Measurements from ENCODE around the gene TULP4.
"Not testable (repeated sequence)": the region's sequence is repeated elsewhere in the genome, so short reads cannot be mapped to it uniquely, and the experiment has no call there.

Gene TULP4

GRCh38 chr6:158438226-158438625, 126.0 kb downstream of the TULP4 start:
- peak in 2 of 42 donors; percentile 21 to 24 for DNase-seq
- intact Hi-C loops (cut with DNase I) = no loop called here

GRCh38 chr6:158439255-158439654, 127.0 kb downstream of the TULP4 start:
- DNase-seq = peak in 8 of 42 donors; percentile 17 to 62 (median 38)

DNA sequence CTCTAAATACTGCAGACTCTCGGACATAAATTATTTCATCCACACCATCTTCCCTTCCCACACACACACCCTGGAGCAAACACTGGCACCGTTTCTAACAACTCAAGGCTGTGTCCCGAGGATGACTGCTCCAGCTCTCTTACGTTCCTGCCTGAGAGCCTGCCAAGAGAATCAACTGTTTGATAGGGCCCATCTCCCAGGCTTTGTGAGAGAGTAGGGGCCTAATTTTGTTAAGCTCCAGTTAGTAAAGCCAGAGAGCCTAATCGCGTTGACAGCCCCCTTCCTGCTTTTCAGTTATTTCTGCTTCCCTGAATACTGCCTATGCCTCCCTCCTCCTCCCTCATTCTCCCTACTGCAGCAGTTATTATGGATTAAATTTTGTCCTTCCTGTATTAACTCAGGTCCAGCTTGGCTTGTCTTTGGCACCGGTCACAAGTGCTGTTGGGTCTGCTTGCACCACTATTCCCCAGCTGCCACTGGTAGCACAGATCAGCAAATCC, 129.5 kb downstream of the TULP4 start:
- peak in 6 of 42 donors; percentile 22 to 59 (median 30) for DNase-seq

More at GRCh38 chr6:158439255-158439654, 127.0 kb downstream of the TULP4 start:
- intact Hi-C loops (cut with DNase I) = no loop called here

DNA sequence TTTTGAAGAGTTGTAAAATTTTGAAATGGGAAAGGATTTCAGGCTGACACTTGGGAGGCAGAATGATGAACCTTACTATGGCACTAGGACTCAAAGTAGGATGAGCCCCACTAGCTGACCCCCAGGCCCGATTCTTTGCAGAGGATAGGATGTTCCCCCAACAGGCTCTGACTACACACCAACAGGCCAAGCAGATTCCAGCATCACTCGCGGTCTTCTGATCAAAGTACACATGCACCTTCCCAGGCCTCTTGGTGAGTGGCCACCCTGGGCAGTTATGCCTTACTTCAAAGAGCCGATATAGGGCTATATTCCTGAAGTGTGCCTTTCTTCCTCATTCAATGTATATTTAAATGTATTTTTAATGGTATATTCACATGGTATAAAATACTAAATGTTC, 130.0 kb downstream of the TULP4 start:
- intact Hi-C loops (cut with DNase I) = no loop called here
- DNase-seq = no peak

More for the DNA sequence above, 129.5 kb downstream of the TULP4 start:
- intact Hi-C loops (cut with DNase I) = no loop called here

DNA sequence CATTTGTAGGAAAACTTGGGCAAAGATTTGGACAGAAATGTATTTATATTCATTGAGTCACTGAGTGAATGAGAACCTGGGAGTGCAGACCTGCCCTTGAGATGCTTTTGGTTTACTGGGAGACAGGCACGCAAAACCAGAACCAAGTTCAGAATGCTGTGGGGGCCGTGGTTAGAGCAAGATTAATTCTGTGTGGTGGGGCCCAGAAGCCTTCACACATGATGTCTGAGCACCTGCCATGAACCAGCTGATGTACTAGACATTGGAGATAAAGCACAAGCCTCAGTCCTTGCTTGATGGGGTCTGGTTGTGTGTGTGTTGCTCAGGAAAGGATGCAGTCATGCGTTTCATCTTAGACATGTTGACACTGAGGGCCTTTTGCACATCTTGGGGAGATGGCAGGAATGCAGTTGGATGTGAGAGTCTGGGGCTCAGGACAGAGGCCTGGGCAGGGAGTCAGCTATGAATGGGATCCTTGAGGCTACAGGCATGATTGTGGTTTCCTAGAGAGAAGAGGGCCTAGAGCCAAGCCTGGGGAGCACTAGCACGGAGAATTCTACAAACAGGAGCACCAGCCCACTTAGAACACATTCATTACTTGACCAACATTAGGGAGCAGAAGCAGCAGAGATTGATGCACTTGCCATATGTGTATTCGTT, 133.3 kb downstream of the TULP4 start:
- DNase-seq = peak in 7 of 42 donors; percentile 13 to 51 (median 26)
- intact Hi-C loops (cut with DNase I) = no loop called here

- intact Hi-C loops (cut with DNase I) = no loop called here
- DNase-seq = peak in 1 of 42 donors; percentile 37
Measured at GRCh38 chr6:158448856-158449255, 136.6 kb downstream of the TULP4 start.

DNA sequence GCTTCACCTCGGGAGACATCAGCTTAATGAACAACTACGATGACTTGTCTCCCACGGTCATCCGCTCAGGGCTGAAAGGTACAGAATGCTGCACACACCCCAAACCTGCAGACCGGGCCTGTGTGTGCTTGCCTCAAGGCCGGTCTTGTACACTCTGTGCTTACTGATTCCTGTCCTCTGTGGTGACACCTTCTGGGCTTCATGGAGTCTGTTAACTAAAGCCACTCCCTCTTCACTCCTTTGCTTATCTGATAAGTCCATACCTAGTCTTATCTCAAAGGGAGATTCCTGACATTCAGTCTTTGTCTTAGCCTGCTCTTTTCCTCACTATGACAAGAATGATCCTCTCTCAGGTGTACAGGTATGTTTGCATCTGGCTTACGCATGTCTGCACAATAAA, 139.9 kb downstream of the TULP4 start:
- peak in 1 of 42 donors; percentile 39 for DNase-seq

GRCh38 chr6:158457131-158457530, 144.9 kb downstream of the TULP4 start:
- intact Hi-C loops (cut with DNase I) = no loop called here
- no peak for DNase-seq

More for the DNA sequence above, 139.9 kb downstream of the TULP4 start:
- intact Hi-C loops (cut with DNase I) = no loop called here

DNA sequence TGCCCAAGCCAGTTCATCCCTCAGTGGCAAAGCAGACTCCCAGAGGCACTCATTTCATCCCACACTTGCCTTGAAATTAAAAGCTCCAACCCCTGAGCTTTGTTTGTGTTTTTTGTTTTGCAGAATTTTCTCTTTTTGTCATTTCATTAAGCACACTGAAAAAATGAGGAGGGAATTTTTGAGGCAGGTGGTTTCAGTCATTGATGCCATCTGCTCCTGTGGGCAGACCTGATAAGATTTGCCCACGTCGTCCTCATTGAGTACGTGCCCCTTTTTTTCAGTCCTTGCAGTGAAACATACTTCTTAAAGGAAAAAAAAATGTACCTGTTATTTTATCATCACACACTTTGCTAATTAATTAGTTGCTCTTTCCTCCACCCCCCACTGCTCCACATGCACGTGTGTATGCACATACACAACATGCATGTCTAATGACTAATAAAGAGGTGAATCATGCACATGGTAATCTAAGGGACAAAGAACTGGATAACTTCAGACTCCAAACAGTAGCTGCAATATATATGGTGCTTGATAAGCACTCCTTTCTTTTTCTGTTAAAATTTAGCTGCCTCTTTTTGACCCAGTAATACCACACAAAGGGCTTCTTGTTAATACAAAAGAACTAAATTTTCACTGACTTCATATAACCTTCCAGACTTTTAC, 145.5 kb downstream of the TULP4 start:
- no peak for DNase-seq
- intact Hi-C loops (cut with DNase I) = no loop called here

DNA sequence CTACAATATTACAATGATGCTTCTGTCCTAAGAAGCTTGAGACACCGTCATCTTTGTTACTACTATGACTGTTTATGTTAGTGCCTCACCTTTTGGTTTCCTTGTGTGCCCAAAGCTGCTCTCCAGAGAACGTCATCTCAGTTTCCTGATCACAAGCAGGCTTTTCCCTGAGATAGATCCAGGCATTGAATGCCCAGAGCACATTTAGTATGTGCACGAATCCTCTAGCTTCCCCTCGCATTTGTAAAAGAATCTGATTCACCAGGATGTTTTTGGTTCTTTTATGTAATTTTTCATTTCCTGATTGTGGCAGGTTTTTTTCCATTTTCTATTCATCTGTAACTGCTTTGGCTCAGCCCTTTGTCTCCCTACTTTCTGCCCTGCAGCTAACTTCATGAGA, 147.5 kb downstream of the TULP4 start:
- DNase-seq = no peak
- intact Hi-C loops (cut with DNase I) = no loop called here

GRCh38 chr6:158460602-158461169, 148.4 kb downstream of the TULP4 start:
- intact Hi-C loops (cut with DNase I) = no loop called here
- DNase-seq = no peak

GRCh38 chr6:158461954-158462353, 149.7 kb downstream of the TULP4 start:
- DNase-seq = no peak
- intact Hi-C loops (cut with DNase I) = no loop called here

GRCh38 chr6:158464483-158464882, 152.2 kb downstream of the TULP4 start:
- intact Hi-C loops (cut with DNase I) = no loop called here
- no peak for DNase-seq

- DNase-seq = no peak
- intact Hi-C loops (cut with DNase I) = no loop called here
Measured at GRCh38 chr6:158465257-158465656, 153.0 kb downstream of the TULP4 start.

- intact Hi-C loops (cut with DNase I) = no loop called here
- no peak for DNase-seq
Measured at GRCh38 chr6:158465747-158466146, 153.5 kb downstream of the TULP4 start.

- intact Hi-C loops (cut with DNase I) = no loop called here
- DNase-seq = no peak
Measured at GRCh38 chr6:158467923-158468322, 155.7 kb downstream of the TULP4 start.

DNA sequence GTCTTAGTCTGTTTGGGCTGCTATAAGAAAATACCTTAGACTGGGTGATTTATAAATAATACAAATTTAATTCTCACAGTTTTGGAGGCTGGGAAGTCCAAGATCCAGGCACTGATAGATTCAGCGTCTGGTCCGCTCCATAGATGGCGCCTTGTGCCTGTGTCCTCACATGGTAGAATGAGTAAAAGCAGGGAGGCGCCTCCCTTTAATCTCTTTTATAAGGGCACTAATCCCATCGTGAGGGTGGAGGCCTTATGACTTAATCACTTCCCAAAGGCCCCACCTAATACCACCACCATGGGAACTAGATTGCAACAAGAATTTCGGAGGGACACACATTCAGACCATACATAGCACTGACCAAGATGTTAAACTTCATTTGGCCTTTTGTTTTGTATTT, 156.4 kb downstream of the TULP4 start:
- DNase-seq = no peak
- intact Hi-C loops (cut with DNase I) = no loop called here

GRCh38 chr6:158470023-158470422, 157.8 kb downstream of the TULP4 start:
- intact Hi-C loops (cut with DNase I); DNase-seq: not testable (repeated sequence)

- no peak for DNase-seq
- intact Hi-C loops (cut with DNase I) = no loop called here
Measured at GRCh38 chr6:158471339-158471738, 159.1 kb downstream of the TULP4 start.

GRCh38 chr6:158472447-158472846, 160.2 kb downstream of the TULP4 start:
- no peak for DNase-seq
- intact Hi-C loops (cut with DNase I) = no loop called here
